Adipose tissue (tissue), 3 donors: Measurements from ENCODE around the gene IDI2. TPM values are rescaled to one million over a fixed set of nuclear protein-coding genes. Genes with fewer than 3 reads are reported as not detected.

Experiments used
- H3K27ac ChIP-seq: one replicate; pipeline ENCODE4 v1.5.1; 2013; ENCODE audit warnings: low read depth, low read length
- WGBS, 3 donors: extraction: QIAGEN DNeasy Blood & Tissue Kit; methylation state at CpG; one replicate each; pipeline ENCODE4 v1.1.7; 2013; 5-methylcytosine and 5-hydroxymethylcytosine counted together
- polyA plus RNA-seq, 3 donors: library from polyadenylated mRNA; stranded (reverse); fragments of 200-250 nt; gene quantifications; one replicate each; pipeline ENCODE4 v1.2.3, GENCODE V29; 2013
- donor health status: healthy with polysubstance abuse.
- donor health status: Bipolar disorder and iron deficiency.
- donor health status: healthy.

IDI2 gene
- polyA plus RNA-seq, 3 donors: 0.07 TPM; not detected in 2

DNA sequence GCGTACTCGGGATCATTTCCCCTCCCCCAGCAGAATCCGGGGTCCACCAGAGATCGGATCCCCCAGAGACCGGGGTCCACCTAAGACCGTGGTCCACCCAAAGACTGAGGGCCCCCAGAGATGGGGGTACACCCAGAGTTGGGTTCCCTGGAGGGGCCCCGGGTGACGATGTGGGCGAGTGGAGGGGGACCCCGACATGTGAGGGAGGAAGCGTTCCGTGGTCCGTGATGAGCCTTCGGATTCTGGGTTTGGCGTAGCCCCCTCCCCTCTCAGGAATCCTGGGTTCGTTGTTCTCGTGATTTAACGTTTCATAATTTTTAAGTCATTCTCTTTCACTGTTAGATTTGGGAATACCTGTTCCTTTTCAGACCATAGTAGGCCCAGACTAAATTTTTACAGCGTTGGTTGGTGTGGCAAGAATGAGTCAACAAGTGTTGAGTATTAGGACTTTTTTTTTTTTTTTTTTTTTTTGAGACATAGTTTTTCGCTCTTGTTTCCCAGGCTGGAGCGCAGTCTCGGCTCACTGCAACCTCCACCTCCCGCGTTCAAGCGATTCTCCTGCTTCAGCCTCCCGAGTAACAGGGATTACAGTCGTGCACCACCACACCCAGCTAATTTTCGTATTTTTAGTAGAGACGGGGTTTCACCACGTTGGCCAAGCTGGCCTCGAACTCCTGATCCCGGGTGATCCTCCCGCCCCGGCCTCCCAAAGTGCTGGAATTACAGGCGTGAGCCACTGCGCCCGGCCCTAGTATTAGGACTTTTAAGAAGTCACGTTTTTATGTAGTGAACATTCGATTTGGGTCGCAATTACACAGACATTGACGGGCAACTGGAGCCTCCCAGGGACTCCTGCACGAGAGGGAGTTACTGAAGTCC lies 36.8 kb downstream of the IDI2 start:
- WGBS, 3 donors: 23 to 29% (median 28%) methylated on average over 42 of the region's 42 CpGs
- H3K27ac ChIP-seq: peak overlapping the region; percentile 75

DNA sequence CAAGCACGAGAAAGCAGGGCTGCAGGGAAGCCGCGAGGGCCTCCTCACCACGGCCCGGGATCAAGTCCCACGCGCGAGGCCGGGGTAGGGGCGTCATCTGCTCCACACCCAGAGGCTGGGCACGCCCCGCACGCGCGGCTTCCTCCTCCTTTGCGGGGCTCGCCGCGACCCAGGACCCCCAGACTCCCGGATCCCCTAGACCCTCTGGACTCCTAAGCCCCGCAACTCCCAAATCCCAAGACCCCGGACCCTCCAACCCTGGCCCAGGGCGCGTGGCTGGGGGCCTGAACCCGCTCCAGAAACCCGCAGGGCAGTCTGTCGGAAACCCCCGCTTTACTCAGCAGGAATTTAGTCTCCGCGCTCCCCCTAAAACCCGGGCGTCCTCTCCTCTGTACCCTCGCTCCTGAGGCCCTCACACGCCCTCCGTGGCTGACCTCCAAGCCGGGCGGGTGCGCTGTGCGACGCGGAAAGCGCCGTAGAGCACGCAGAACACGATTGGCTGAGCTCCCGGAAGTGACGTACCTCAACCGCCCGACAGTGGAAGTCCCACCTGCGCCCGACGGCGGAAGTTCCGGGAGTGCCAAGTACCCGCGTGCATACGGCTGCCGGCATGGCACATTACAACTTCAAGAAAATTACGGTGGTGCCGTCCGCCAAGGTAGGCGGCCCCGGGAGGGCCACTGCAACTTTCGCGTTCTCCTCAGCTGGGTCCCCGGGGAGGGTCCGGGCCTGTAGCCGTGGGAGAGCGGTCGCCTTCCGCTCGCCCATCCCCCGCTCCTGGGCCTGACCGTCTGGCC lies 37.6 kb downstream of the IDI2 start, which contains the start of gene GTPBP4:
TSS of gene GTPBP4 (plus strand) at position 565 of the 797 bp plus-strand sequence. CDS start at position 611, 46 bp downstream.
- WGBS, 3 donors: 0% methylated on average over 68 to 74 of the region's 74 CpGs

DNA sequence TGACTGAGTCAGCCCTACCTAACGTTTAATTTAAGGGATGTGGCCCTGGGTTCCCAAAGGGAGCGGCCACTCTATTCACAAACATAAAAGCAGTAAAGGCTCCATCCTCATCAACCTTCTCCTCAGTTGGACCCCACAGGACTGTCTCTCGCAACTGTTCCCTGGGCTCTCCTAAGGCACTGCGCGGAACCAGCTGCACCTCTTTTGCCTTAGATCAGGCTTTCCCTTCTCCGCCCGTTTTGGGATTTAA lies 38.1 kb downstream of the IDI2 start:
- peak overlapping the region; percentile 64 for H3K27ac ChIP-seq
- WGBS, 3 donors: 4 to 7% (median 6%) methylated on average over 7 of the region's 7 CpGs

More for the DNA sequence above, 37.6 kb downstream of the IDI2 start, which contains the start of gene GTPBP4:
- H3K27ac ChIP-seq: peak within 1 kb of the TSS; percentile 75

DNA sequence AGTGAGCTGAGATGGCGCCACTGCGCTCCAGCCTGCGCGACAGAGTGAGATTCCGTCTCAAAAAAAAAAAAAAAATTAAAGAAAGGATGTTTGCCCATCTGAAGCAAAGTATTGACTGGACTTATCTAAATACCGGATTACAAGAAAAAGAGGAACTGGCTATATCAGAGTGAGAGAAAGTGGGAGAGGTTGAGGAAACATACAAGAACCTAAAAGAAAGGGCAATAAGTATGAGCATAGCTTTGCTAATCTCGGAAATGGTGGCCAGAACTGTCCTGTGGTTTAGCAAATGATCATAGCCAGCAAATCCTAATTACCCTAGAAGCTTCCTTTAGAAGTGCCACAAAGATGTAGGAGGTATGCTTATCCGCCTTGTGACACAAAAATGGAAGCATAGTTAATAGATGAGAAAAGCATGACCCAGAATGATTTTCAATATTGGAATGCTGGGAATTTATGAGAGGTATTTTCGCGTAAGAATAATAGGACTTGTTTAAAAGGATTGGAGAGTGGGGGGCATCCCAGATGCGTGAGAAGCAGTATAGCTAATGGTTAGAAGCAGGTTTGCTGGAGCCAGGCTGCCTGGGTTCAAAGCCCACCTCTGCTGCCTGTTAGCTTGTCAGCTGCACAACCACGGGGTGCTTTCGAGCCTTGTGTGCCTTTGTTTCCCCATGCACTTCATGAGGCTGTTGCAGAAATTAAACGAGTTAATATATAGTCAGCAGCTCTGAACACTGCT lies 38.6 kb downstream of the IDI2 start:
- WGBS, 3 donors: 69 to 71% (median 70%) methylated on average over 14 of the region's 14 CpGs

DNA sequence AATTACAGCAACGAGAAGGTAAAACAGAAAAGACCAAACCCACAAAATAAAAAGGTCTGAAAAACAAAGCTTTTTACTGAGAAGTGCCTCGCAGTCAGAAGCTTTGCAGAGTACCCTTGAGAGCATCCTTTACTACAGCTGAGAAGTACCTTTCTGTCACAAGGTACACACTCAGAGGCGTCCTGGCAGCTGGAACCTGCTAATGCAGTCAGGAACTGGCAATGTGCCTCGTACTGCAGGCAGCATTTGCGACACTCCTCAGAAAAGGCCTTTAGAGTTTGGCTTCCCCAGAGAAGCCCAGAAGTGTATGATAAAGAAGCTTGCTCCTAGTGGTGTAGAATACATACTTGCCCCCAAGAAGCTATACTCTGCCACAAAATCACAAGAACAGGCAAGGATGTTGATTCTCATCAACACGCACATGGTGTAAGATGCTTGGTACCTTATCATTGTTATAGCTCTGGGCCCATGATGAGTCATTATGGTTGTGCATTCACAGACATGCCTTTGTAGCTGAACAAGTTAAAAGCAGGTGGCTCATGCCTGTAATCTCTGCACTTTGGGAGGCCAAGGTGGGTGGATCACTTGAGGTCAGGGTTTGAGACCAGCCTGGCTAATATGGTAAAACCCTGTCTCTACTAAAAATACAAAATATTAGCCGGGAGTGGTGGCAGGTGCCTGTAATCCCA lies 39.4 kb downstream of the IDI2 start:
- H3K27ac ChIP-seq: no peak overlapping the region
- WGBS, 3 donors: 79 to 85% (median 81%) methylated on average over 7 of the region's 7 CpGs

More for the DNA sequence above, 38.6 kb downstream of the IDI2 start:
- H3K27ac ChIP-seq: no peak overlapping the region

DNA sequence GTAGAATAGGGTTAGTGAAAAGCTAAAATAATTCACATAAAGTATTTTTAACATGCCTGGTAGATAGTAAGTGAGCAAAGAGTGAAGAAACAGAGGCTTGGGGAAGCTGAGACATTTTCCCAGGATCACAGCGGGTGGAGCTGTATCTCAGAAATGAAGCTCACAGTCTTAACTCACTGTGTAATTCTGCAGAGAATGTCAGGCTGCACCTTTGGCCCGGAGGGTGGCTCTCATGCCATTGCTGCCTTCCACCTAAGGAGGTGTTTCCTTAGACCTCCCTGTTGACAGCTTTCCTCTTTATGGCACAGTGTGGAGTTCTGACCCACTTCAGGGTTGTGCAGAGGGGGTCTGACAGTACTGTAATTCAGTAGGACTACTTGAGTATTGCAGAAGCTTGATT lies 40.3 kb downstream of the IDI2 start:
- no peak overlapping the region for H3K27ac ChIP-seq
- WGBS, 3 donors: 88 to 89% (median 89%) methylated on average over 2 of the region's 2 CpGs

DNA sequence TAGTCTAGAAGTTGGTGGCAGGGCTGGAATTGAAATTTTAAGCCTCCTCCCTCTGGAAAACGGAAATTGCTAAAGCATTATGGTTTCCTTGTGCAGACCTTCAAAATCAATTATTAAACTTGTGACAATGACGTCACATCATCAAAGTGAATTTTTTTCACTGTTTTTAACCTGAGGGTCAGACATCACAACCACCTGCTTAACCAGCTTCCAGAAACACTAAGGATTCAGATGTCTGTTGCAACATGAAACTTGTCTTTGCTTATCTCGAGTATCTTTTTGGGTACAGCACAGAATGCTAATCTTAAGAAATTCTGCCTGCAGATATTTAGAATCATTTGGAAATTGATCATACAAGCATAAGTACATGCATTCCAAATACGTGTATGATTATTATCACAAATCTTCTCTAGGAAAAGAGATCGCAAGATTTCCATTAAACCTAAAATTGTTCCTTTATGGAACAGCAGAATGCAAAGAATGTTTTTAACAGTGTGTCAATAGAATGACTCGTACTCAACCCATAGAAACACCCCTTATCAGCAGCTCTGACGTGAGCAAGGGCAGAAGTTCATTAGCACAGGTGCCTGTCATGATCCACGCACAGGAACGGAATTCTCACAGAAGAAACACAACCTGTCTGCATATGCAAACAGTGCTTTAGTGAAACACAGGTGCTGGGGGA lies 41.5 kb downstream of the IDI2 start:
- 48 to 89% (median 86%) methylated on average over 9 of the region's 9 CpGs for WGBS, 3 donors
- H3K27ac ChIP-seq: no peak overlapping the region

DNA sequence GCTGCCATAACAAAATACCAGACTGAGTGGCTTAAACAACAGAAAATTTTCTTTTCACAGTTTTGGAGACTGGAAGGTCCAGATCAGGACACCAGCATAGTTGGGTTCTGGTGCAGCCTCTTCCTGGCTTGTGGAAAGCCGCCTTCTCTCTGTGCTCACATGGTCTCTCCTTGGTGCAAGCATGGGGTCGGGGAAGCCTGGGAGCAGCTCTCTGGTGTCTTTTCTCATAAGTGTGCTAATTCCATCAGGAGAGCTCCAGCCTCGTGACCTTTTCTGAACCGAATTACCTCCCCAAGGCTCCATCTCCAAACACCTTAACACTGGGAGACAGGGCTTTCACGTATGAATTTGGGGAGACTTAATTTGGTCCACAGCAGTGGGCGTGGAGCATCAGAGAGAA lies 42.3 kb downstream of the IDI2 start:
- no peak overlapping the region for H3K27ac ChIP-seq
- 93 to 95% (median 94%) methylated on average over 6 of the region's 6 CpGs for WGBS, 3 donors

DNA sequence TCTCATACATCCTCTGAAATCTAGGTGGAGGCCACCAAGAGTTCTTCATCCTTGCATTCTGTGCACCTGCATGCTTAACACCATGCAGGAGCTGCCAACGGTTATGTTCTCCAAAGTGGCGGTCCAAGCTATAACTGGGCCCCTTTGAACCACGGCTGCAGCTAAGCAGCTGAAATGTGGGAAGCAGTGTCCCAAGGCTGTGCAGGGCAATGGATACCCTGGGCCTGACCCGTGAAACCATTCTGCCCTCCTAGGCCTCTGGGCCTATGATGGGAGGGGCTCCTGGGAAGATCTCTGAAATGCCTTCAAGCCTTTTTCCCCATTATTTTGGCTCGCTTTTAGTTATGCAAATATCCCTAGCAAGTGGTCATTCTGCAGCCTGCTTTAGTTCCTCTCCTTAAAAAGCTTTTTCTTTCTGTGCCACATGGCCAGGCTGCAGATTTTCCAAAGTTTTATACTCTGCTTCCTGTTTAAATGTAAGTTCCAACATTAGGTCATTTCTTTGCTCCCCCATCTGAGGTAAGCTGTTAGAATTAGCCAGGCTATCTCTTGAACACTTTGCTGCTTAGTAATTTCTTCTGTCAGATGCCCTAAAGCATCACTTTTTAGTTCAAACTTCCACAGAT lies 45.1 kb downstream of the IDI2 start:
- no peak overlapping the region for H3K27ac ChIP-seq
- 95 to 98% (median 98%) methylated on average over 5 of the region's 5 CpGs for WGBS, 3 donors

DNA sequence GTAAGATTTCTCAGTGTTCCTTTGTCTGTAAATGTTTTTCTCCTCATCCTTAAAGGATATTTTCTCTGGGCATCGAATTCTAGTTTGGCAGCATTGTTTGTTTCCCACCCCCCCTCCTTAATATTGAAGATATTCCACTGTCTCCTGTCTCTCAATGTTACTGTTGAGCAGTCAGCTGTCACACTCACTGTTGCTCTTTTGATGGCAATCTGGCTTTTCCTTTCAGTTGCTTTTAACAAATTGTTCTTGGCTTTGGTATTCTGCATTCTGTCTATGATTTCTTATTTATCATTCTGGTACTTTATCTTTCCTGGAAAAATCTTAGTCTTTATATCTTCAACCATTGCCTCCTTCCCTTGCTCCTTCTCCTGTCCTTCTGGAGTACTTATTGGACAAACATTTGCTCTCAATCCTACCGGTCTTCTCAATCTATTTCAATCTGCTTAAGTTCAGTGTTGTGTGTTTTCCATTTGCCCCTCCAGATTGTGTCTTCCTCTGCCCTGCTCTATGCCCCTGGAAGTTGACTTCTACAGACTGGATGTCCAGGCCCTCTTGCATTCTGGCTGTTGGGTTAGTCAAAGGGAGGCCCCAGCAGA lies 46.7 kb downstream of the IDI2 start:
- no peak overlapping the region for H3K27ac ChIP-seq
- 88 to 98% (median 93%) methylated on average over 2 of the region's 2 CpGs for WGBS, 3 donors

DNA sequence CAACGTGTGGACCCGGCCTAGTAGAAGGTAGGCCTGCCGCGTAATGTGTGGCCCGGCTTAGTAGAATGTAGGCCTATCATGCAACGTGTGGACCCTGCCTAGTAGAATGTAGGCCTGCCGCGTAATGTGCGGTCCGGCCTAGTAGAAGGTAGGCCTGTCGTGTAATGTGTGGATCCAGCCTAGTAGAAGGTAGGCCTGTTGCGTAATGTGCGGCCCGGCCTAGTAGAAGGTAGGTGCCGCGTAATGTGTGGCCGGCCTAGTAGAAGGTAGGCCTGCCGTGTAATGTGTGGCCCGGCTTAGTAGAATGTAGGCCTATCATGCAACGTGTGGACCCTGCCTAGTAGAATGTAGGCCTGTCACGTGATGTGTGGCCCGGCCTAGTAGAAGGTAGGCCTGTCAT lies 49.3 kb downstream of the IDI2 start:
- 93 to 97% (median 94%) methylated on average over 22 of the region's 22 CpGs for WGBS, 3 donors
- H3K27ac ChIP-seq: no peak overlapping the region

DNA sequence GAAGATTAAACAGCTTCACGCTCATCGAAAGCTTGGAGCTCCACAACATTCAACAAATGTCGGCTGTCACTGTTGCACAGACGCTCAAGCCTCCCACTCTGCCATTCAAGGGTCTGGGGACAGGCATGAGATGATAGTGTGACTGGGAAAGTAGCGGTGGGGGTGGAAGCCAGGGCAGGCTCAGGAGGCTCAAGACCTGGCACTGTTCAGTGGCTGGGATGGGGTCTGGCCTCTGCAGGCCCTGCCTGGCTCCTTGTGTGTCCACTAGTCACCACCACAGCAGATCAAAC lies 50.9 kb downstream of the IDI2 start:
- no peak overlapping the region for H3K27ac ChIP-seq

DNA sequence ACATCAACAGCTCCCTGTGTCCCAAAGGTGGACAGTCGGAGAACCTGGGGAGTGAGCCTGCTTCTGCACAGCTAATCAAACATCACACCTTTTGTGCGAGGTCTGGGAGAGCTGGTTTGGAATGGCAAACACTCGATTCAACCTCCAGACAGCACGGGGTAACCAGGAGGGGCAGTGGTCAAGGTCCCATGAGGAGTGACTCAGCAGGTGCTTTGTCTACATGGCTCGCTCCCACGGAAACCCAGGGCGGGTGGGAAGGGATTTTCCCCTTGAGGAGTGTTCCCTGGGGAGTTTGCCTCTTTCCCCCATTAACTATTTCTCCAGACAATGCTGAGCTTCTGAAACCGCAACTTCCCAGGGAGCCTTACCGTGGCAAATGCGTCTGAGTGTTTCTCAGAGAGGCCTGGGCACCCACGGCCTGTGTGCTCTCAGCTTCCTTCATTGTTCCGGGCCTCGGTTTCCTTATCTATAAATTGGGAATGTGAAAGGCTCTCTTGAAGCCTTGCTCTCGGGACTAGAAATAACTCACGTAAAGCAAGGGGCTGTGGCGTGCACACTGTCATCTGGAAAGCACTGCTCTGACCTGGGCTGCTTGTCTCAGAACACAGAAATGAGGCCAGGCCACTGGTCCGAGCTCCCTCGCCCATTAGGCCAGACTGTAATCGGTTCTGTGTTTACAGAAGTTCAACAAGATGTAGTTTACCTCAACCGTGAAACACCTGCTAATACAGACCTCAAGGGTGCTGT lies 51.4 kb downstream of the IDI2 start:
- H3K27ac ChIP-seq: no peak overlapping the region
- 49 to 80% (median 78%) methylated on average over 20 of the region's 20 CpGs for WGBS, 3 donors

More for the DNA sequence above, 50.9 kb downstream of the IDI2 start:
- 81 to 87% (median 83%) methylated on average over 5 of the region's 5 CpGs for WGBS, 3 donors

DNA sequence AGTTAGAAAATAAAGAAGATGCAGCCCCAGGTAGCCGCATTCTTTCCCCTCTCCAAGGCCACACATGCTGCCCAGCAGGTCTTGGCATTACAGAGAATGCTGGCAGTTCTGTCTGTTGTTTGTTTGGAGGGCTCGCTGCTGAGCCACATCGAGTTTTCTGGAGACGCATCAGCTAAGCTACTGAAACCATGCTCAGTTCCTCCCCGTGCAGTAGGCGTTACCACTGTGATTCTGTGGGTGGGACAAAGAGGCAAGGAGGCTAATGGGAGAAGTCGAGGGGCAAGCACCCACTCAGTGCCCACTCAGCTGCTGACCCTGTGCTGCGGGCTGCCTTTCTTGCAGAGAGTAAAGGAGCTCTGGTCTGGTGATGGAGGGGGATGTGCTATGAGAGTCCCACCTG lies 52.9 kb downstream of the IDI2 start:
- WGBS, 3 donors: 86 to 87% (median 86%) methylated on average over 8 of the region's 8 CpGs
- no peak overlapping the region for H3K27ac ChIP-seq

DNA sequence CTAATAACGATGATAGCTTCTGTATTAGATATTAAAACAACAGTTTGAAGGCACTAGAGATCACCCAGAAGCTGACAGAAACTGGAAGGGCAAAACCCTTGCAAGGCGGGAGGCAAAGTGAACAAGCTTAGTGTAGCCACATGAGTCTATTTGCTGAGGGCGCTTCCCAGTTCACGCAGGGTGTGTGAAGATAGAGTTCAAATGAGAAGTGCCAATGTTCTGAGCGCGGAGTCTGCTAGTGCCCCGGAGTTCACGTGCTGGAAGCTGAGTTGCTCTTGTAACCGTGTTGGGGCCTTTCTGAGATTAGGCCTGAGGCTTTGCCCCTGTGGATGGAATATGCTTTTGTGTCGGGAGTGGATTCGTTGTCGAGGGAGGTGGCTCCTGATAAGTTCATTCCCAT lies 54.0 kb downstream of the IDI2 start:
- WGBS, 3 donors: 71 to 80% (median 80%) methylated on average over 12 of the region's 12 CpGs
- H3K27ac ChIP-seq: no peak overlapping the region

DNA sequence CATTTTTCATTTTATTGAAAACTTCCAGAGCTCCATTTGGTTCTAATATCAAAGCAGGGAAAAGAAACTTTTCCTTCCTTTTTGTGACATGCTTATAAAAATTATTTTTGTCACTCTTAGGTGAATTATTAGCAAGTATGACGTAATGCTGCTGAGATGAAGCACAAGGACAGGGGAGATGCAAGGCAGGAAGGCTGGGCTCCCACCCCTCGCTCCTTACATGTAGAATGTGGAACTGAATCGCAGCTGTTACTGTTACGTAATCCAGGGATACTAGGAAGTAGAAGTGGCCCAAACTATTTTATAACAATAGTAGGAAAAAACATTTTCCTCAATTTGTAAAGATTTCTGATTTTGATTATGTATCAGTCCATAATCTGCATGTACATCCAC lies 54.5 kb downstream of the IDI2 start:
- 10 to 26% (median 25%) methylated on average over 4 of the region's 4 CpGs for WGBS, 3 donors
- no peak overlapping the region for H3K27ac ChIP-seq
